HG03342 (cell line): ENCODE data around the gene ATP9B.

ENCODE experiments used
- ATAC-seq: cut with Tn5 transposase; IDR thresholded peaks from one replicate; pipeline ENCODE4 v1.9.1; 2021; ENCODE audit warnings: mild to moderate bottlenecking, moderate library complexity; ENCODE audit not compliant: unreplicated experiment

Gene ATP9B

DNA sequence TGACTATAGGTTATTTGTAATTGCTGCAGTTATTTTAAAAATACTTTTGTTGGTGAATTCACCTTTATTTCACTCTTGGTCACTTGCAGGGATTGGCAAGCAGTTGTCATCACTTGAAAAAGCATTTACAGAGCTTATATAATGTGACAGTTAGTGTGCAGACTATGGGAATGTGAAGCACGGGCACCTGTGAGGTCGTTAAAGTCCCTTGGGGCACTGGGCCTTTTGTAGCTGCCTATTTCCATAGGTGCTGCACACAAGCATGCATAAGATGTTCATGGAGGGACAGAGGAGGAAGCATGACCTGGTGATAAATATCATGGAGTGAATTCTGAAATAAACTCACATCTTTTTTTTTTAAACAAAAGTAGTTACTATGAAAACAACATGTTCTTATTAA is 124.6 kb downstream of the ATP9B start:
- ATAC-seq, result no peak

DNA sequence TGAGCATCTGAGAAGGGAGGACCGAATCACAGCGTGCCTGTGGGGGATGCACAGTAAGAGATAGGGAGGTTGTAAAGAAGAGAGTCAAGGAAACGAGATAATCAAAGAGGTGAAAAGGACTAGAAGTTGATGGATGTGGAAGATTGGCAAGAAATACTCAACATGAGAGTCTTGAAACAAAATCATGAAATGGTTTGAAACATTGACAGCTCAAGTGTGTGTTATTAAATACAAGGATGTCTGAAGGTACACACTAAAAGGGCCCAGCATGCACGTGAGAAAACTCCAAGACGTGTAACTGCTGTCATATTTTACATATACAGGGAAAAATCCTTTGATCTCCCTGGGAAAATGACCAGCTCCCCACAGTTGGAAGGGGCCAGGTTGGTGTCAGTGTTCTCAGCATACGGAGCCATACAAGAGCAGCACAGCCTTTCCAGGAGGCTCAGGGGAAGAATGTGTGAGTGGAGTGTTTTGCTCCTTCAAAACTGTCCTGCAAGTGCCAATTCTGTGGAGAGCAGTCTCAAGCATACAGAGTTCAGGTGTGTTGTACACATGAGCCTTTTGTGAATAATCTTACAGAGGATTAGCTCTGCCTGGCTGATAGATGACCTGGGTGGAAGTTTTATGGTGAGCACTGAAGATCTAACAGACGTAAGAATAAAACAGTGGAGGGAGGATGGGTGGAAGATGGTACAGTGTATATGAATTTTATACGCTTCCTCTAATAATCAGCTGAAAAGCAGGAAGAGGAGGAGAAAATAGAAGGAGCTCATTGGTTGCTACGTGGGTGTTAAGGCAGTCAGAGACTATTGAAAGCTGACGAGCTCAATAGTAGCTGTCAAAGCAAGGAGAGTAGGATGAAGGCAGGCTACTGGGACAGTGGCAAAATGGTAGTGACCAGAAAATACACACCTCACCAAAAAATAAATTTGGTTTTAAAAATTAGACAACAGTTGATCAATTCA is 126.8 kb downstream of the ATP9B start:
- no peak for ATAC-seq

DNA sequence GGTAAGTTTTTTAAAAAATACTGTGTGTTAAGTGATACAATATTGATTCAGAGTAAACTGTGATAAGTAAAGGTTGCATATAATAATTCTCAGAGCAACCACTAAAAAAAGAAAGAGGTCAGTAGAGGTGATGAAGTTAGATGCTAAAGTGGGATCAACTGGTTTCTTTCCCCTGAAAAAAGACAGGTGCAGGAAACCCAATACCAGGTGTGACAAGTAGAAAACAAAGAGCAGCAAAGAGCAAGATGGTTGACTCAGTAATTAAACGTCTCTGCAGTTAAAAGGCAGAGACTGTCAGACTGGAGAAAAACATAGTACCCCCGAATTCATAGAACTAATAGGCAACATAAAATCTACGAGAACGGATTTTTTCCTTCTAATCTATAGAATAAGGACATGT is 128.3 kb downstream of the ATP9B start:
- ATAC-seq, result no peak

DNA sequence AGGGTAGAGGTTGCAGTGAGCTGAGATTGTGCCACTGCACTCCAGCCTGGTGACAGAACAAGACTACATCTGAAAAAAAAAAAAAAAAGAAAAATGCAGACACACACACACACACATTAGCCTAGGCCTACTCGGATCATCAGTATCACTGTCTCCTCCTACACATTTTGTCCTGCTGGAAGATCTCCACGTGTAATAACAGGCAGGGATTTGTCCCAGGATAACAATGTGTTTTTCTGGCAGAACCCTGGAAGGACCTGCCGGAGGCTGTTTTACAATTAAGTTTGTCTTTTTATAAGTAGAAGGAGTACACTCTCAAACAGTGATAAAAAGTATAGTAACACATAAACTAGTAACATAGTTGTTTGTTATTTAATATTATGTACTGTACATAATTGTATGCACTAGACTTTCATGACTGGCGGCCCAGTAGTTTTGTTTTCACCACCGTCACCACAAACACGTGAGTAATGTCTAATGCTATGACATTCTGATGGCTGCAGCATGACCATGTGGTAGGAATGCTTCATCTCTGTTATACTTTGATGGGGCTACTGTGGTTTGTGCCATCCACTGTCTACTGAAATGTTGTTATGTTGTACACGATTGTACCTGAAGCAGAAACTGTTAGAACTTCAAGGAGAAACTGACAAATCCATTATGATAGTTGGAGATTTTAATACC is 130.6 kb downstream of the ATP9B start:
- ATAC-seq, result no peak

DNA sequence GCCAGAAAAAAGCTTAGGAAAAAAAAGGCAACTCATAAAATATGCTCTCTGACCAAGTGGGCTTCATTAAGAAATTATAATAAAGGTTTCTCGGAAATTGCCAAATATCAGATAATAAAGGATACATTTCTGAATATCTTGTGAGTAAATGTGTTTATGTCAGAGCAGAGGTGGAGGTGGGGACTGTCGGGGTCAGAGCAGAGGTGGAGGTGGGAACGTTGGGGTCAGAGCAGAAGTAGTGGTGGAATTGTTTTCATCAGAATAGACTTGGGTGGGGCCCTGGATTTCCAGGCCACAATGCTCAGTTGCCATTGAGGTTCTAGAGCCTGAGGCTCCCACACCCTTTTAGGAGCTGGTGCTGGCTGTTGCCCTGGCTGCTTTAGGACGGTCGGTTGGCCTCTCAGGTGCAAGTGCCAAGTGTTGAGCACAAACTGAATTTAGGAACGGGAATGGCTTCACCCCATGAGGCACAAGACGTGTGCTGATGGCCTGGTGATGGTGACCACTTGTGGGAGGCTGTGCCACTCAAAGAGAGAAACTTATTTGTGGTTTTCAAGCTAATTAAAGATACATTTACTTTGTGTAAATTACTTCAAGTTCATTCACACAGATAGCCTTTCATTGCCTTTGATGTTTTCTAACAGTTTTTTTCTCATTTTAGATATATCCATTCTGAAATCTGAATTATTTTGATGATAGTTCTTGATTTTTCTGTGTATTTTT is 131.5 kb downstream of the ATP9B start:
- no peak for ATAC-seq

DNA sequence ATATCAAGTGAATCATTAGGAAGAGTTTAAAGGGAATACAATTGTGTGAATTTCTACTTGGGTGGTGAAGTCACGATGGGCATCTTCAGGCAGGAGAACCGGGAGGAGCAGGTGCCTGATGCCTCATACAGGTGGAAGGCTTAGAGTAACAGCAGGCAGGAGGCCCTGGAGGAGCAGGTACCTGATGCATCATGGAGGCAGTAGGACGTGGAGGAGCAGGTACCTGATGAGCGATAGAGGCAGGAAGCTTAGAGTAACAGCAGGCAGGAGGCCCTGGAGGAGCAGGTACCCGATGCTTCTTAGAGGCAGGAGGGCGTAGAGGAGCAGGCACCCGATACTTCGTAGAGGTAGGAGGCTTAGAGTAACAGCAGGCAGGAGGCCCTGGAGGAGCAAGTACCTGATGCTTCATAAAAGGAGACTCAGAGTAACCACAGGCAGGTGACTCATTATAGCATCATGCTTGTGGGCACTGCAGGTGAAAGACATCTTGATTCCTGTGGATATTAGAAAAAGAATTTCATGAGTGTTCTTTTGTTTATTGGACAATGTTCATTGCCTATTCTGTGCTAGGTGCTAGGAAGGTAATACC is 133.9 kb downstream of the ATP9B start:
- no peak for ATAC-seq

- no peak for ATAC-seq
Observed at GRCh38 chr18:79204889-79205807, 136.0 kb downstream of the ATP9B start.

DNA sequence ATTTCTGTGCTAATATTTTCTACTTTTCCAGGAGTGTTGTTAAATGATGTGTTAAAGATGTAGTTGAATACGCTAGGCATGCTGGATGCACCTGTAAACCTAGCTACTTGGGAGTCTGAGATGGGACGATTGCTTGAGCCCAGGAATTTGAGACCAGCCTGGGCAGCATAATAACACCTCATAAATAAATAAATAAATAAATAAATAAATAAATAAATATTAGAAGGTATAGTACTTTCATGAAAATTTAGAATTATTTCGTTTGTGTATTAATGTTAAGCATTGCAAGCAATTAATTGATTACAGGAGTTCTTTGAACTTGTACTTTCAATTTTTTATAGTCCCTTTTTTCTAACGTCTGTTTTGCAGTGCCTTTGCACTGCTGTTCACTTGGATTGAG is 137.2 kb downstream of the ATP9B start:
- ATAC-seq, result no peak

DNA sequence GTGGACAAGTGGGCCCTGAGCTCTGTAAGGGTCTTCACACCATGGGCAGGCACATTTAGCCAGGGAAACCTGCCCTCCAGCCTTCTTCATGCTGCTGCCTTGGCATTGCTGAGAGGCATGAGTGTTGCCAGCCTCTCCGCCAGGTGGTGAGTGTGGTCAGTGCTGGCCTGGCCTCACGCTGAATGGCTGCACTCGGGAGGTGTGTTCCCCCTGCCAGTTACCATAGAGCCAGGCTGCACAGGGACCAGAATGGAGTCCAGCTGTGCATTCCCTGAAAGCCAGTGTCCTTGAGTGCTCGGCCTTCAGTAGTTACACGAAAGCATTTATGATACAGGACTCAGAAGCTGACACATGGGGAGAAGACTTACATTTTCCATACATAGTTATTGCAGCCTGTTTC is 139.7 kb downstream of the ATP9B start:
- no peak for ATAC-seq

- ATAC-seq, result no peak
Observed at GRCh38 chr18:79210002-79210910, 141.1 kb downstream of the ATP9B start.

GRCh38 chr18:79211844-79212243 is 142.7 kb downstream of the ATP9B start:
- no peak for ATAC-seq

DNA sequence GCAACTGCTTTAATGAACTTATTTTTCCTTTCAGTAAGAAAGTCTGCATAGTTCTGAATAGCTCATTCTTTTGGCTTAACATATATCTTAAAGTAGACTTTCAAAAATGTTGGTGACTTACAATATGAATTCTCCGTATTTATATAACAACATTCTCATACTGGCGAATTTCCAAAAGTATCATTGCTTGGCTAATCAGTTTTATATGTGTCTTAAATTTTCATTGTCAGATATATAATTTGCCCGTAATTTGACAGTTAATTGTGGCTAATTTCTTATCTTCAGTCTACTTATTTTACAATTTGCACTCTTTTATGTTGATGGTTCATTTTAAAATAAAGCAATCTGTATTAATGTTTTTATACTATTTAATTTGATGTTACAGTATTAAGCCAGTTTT is 144.9 kb downstream of the ATP9B start:
- ATAC-seq, result no peak

DNA sequence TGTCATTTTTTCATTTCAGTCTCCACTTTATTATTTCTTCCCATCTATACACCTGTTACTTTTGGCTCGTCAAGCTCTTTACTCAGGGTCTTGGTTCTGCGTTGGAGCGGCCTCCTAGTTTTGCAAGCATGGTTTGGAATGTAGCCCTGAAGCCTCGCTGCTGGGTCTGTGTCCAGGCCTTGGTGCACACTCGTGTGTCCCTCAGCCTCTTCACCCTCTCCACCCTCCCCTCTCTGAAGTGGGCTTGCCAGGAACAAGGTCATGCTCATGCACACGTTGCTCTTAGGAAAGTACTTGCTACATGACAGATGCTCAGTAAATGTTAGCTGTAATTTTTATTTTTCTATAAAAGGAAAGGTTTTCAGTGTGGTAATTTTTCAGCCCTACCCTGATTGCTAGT is 147.0 kb downstream of the ATP9B start:
- no peak for ATAC-seq

GRCh38 chr18:79217979-79218604 is 148.9 kb downstream of the ATP9B start:
- no peak for ATAC-seq

DNA sequence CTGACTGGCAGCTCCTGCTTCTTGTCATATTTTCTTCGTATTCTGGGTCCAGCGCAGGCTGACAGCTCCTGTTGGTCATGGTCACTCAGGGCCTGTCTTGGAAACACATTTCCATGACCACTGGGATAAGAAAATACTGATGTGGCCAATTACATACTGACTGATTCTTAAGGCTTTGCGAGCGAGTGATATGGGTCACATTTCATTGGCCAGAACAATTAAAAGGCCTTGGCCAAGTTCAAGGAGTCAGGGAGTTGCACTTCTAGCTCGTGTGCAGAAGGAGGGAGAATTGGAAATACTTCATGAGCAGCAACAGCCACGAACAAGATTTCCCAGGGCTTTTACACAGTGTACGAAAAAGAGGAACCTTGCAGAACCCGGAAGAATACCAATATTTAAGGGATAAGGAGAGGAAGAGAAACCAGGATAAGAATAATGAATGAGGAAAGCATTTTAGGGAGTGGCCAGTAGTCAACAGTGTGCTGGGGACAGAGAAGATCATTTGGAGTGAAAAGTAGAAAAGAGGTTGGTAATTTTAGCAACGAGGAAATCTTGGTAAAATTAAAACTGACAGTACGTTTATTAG is 149.5 kb downstream of the ATP9B start:
- ATAC-seq, result no peak

- ATAC-seq, result no peak
Observed at GRCh38 chr18:79221136-79221535, 151.9 kb downstream of the ATP9B start.

- no peak for ATAC-seq
Observed at GRCh38 chr18:79222790-79223189, 153.6 kb downstream of the ATP9B start.

DNA sequence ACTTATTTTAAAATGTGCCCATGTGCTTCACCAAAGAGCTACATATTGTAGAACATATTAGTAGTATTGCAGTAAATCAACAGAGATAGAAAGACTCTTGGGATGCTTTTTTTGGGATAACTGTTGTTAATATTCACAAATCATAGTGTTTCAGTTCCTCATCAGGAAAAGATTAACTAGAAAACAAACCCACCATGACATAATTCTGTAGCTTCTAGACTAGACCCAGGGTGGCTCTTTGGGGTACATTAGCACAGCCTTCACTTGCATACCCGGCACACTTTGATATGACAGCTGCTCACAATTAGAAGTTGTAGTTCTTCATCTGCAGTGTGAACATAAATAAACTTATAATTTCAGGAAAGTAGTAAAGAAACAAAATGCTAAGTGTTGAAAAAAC is 154.2 kb downstream of the ATP9B start:
- ATAC-seq, result no peak
